22Rv1 (cell line): Measurements from ENCODE around the gene CHSY1.

Source experiments
- CTCF ChIP-seq: fragments of 450-650 bp; IDR thresholded peaks from 2 replicates; pipeline ENCODE4 v1.5.1; 2017; ENCODE audit warnings: mild to moderate bottlenecking
- ZFX ChIP-seq: fragments of 450-650 bp; IDR thresholded peaks from 2 replicates; pipeline ENCODE4 v1.6.1; 2017; ENCODE audit warnings: antibody characterized with exemption, borderline replicate concordance

- TF ChIP-seq CTCF (no peak), ZFX (no peak)
Measured at GRCh38 chr15:101242160-101242998, 9.5 kb downstream of the CHSY1 start.
